GM18868 (cell line): Measurements from ENCODE around the gene SPATA20.

Source experiments
- ATAC-seq: cut with Tn5 transposase; IDR thresholded peaks from one replicate; pipeline ENCODE4 v1.9.1; 2021; ENCODE audit warnings: mild to moderate bottlenecking, moderate library complexity; ENCODE audit not compliant: unreplicated experiment

Gene SPATA20

GRCh38 chr17:50538549-50539410, 8.2 kb upstream of the SPATA20 start:
- ATAC-seq, result no peak

- ATAC-seq, result no peak
Observed at GRCh38 chr17:50539762-50540559, 7.0 kb upstream of the SPATA20 start.

GRCh38 chr17:50540560-50541401, 6.2 kb upstream of the SPATA20 start:
- ATAC-seq, result no peak

GRCh38 chr17:50541402-50541715, 5.6 kb upstream of the SPATA20 start:
- ATAC-seq, result no peak

GRCh38 chr17:50541716-50542688, 5.0 kb upstream of the SPATA20 start:
- ATAC-seq, result peak; percentile 80

- ATAC-seq, result no peak
Observed at GRCh38 chr17:50542795-50543774, 3.9 kb upstream of the SPATA20 start.

- no peak for ATAC-seq
Observed at GRCh38 chr17:50544516-50544915, 2.5 kb upstream of the SPATA20 start.

GRCh38 chr17:50545311-50545710, 1.7 kb upstream of the SPATA20 start:
- no peak for ATAC-seq

GRCh38 chr17:50546701-50547034, 306 bp upstream of the SPATA20 start:
- no peak for ATAC-seq

GRCh38 chr17:50547736-50548083, 736 bp downstream of the SPATA20 start:
- no peak for ATAC-seq

GRCh38 chr17:50548831-50549230, 1.9 kb downstream of the SPATA20 start:
- ATAC-seq, result no peak

- ATAC-seq, result no peak
Observed at GRCh38 chr17:50549256-50549941, 2.4 kb downstream of the SPATA20 start.

GRCh38 chr17:50549969-50550368, 3.0 kb downstream of the SPATA20 start:
- no peak for ATAC-seq

- no peak for ATAC-seq
Observed at GRCh38 chr17:50550661-50551432, 3.9 kb downstream of the SPATA20 start.

GRCh38 chr17:50551433-50551815, 4.5 kb downstream of the SPATA20 start:
- ATAC-seq, result no peak

- no peak for ATAC-seq
Observed at GRCh38 chr17:50551884-50552283, 4.9 kb downstream of the SPATA20 start.

GRCh38 chr17:50554201-50554600, 7.2 kb downstream of the SPATA20 start:
- no peak for ATAC-seq

GRCh38 chr17:50556803-50557202, 9.8 kb downstream of the SPATA20 start:
- no peak for ATAC-seq
